ENCODE data around the gene ZNF497. TPM values are rescaled to one million over a fixed set of nuclear protein-coding genes. Genes with fewer than 3 reads are reported as not detected.

Gene ZNF497
- total and polyA plus RNA-seq, 2 donors (not counting 1 experiment from before 2014, with no cell fraction given), result 0.03 to 2.5 TPM

DNA sequence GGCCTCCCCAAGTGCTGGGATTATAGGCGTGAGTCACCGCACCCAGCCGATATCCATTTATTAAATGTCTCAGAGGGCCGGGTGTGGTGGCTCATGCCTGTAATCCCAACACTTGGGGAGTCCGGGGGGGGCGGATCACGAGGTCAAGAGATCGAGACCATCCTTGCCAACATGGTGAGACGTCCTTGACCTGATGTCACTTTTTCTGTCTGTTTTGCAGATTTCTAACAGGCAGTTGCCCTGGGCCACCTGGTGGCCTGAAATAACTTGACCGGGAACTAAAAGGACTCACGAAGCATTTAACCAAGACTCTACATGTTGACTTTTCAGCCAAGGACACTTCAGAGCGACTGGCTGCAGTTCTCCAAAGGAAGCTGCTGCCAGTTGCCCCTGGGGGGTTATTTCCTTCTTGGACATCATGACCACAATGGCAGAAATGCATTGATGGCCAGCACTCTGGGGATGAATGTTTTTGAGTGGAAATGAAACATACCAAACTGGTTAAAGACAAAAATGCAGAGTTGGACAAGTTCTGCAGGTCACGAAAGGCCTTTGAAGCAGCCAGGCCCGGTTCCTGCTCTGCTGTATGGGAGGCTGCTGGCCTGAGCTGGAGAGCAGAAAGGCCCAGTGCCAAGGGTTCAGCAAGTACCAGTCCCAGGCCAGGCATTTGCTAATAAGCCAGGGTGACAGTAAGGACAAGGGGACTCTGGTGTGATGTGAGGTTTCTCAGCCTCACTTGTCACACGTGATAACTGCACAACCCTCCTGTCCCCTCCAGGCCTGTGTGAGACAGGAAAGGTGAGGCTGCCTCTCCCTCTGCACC is 10.0 kb upstream of the ZNF497 start:
- no peak overlapping the region for H2AFZ ChIP-seq (ENCODE audit: low read length)
- no peak for TF ChIP-seq EZH2 (IDR thresholded peaks at IDR 0.05; ENCODE audit: low read length, missing control alignments)
- TF ChIP-seq, protein P1, sequence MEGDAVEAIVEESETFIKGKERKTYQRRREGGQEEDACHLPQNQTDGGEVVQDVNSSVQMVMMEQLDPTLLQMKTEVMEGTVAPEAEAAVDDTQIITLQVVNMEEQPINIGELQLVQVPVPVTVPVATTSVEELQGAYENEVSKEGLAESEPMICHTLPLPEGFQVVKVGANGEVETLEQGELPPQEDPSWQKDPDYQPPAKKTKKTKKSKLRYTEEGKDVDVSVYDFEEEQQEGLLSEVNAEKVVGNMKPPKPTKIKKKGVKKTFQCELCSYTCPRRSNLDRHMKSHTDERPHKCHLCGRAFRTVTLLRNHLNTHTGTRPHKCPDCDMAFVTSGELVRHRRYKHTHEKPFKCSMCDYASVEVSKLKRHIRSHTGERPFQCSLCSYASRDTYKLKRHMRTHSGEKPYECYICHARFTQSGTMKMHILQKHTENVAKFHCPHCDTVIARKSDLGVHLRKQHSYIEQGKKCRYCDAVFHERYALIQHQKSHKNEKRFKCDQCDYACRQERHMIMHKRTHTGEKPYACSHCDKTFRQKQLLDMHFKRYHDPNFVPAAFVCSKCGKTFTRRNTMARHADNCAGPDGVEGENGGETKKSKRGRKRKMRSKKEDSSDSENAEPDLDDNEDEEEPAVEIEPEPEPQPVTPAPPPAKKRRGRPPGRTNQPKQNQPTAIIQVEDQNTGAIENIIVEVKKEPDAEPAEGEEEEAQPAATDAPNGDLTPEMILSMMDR (conservative IDR thresholded peaks at IDR 0.05 in 1 of 2, IDR thresholded peaks at IDR 0.05 in 1 of 2; ENCODE audit: low read depth in 1 of 2, low read length in 2 of 2), result no peak
- H3K4me3 ChIP-seq (replicated peaks in 1 of 4; ENCODE audit: control extremely low read depth in 1 of 4, insufficient read depth in 1 of 4, low read depth in 3 of 4, low read length in 4 of 4), result no peak overlapping the region
- no peaks in the 10 kb centered on the region for H3K4me1 ChIP-seq (ENCODE audit: control insufficient read depth, extremely low read depth, insufficient read depth, low read length)
- no peaks in the 10 kb centered on the region for H3K27me3 ChIP-seq (ENCODE audit: control insufficient read depth, insufficient read depth, low read length)
- DNase-seq (ENCODE audit: low read depth in 2 of 2), result no peak
- no peaks in the 10 kb centered on the region for H3K79me2 ChIP-seq (ENCODE audit: control insufficient read depth, insufficient read depth, low read length)
- no peaks in the 10 kb centered on the region for H4K20me1 ChIP-seq (ENCODE audit: control insufficient read depth, extremely low read depth, insufficient read depth, low read length)
- no peak overlapping the region for H3K9ac ChIP-seq (ENCODE audit: insufficient read depth, low read length)
- no peaks in the 10 kb centered on the region for H3K36me3 ChIP-seq (ENCODE audit: control insufficient read depth, insufficient read depth, low read length)
- H3K4me2 ChIP-seq (ENCODE audit: extremely low read depth, insufficient read depth, low read length), result no peak overlapping the region
- H3K9me3 ChIP-seq (ENCODE audit: control insufficient read depth, insufficient read depth, low read depth, low read length), result no peaks in the 10 kb centered on the region
- no peak overlapping the region for H3K27ac ChIP-seq (ENCODE audit: insufficient read depth, low read length)

DNA sequence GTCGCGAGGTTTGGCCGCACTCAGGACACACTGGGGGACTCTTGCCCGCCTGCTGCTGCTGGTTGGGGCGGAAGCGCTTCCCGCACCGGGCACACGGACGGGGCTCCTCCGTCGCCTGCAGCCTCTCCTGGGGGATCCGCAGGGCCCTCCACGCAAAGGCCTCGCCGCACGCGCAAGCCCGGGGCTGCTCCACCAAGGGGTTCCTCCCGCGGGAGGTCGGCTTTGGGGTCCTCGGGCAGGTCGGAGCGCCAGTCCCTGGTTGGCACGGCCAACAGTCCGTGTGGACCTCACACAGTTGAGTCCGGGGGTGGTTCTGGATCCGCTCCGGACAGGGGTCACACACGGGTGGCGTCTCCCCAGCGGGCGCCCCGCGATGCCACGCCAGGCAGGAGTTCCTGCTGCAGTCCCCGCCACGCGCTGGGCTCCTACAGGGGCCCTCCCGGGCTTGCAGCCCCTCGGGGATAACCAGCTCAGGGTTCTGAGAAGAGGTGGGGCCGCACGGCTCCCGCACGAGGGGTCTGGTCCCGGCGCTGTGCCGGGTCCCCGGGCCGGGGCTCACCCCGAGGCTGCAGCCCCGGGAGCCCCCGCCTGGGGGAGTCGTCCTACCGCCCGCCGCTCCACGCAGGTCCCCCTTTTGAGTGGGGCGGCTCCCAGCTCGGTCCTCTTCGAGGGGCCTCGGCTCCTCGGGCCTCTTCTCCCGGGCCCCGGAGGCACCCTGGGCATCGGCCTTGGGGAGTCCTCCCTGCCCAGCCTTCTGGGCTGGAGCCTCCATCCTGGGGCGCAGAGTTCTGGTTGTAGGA is 6.2 kb upstream of the ZNF497 start:
- no peak overlapping the region for H3K9ac ChIP-seq (ENCODE audit: insufficient read depth, low read length)
- no peaks in the 10 kb centered on the region for H3K79me2 ChIP-seq (ENCODE audit: control insufficient read depth, insufficient read depth, low read length)
- H3K27ac ChIP-seq (ENCODE audit: insufficient read depth, low read length), result no peak overlapping the region
- H2AFZ ChIP-seq (ENCODE audit: low read length), result no peak overlapping the region
- no peaks in the 10 kb centered on the region for H3K9me3 ChIP-seq (ENCODE audit: control insufficient read depth, insufficient read depth, low read depth, low read length)
- no peaks in the 10 kb centered on the region for H3K4me1 ChIP-seq (ENCODE audit: control insufficient read depth, extremely low read depth, insufficient read depth, low read length)
- TF ChIP-seq, protein P1 (conservative IDR thresholded peaks at IDR 0.05 in 1 of 2, IDR thresholded peaks at IDR 0.05 in 1 of 2; ENCODE audit: low read depth in 1 of 2, low read length in 2 of 2), result no peak
- DNase-seq (ENCODE audit: low read depth in 2 of 2), result no peak
- no peaks in the 10 kb centered on the region for H3K36me3 ChIP-seq (ENCODE audit: control insufficient read depth, insufficient read depth, low read length)
- H3K4me2 ChIP-seq (ENCODE audit: extremely low read depth, insufficient read depth, low read length), result no peak overlapping the region
- H3K27me3 ChIP-seq (ENCODE audit: control insufficient read depth, insufficient read depth, low read length), result no peaks in the 10 kb centered on the region
- H3K4me3 ChIP-seq (replicated peaks in 1 of 4; ENCODE audit: control extremely low read depth in 1 of 4, insufficient read depth in 1 of 4, low read depth in 3 of 4, low read length in 4 of 4), result no peak overlapping the region
- no peaks in the 10 kb centered on the region for H4K20me1 ChIP-seq (ENCODE audit: control insufficient read depth, extremely low read depth, insufficient read depth, low read length)

DNA sequence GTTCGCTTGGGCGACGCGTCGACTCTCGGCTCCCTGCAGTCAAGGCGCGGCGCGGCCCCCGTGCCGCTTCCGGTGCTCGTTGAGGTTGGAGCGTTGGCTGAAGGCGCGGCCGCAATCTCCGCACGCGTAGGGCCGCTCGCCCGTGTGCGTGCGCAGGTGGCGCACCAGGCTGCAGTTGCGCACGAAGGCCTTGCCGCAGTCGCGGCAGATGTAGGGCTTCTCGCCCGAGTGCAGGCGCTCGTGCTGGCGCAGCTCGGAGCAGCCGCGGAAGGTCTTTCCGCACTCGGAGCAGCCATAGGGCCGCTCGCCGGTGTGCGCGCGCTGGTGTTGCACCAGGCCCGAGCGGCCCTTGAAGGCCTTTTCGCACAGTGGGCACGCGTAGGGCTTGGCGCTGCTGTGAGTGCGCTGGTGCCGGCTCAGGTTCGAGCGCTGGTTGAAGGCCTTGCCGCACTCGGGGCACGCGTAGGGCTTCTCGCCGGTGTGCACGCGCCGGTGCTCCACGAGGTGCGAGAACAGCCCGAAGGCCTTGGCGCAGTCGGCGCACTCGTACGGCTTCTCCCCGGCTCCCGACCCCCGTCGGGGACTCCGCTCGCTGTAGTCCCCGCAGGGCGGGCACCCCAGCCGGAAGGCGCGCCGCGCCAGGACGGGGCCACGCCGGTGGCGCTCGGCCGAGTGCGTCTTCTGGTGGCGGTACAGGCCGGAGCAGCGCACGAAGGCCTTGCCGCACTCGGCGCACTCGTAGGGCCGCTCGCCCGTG is 5.3 kb upstream of the ZNF497 start:
- Histone ChIP-seq H3K9ac (ENCODE audit: insufficient read depth, low read length) (no peak overlapping the region), H3K4me1 (ENCODE audit: control insufficient read depth, extremely low read depth, insufficient read depth, low read length) (no peaks in the 10 kb centered on the region), H3K4me2 (ENCODE audit: extremely low read depth, insufficient read depth, low read length) (no peak overlapping the region), H3K79me2 (ENCODE audit: control insufficient read depth, insufficient read depth, low read length) (no peaks in the 10 kb centered on the region), H3K36me3 (ENCODE audit: control insufficient read depth, insufficient read depth, low read length) (no peaks in the 10 kb centered on the region), H3K27ac (ENCODE audit: insufficient read depth, low read length) (no peak overlapping the region), H4K20me1 (ENCODE audit: control insufficient read depth, extremely low read depth, insufficient read depth, low read length) (no peaks in the 10 kb centered on the region), H3K9me3 (ENCODE audit: control insufficient read depth, insufficient read depth, low read depth, low read length) (no peaks in the 10 kb centered on the region), H3K27me3 (ENCODE audit: control insufficient read depth, insufficient read depth, low read length) (no peaks in the 10 kb centered on the region), H2AFZ (ENCODE audit: low read length) (no peak overlapping the region), H3K4me3 (replicated peaks in 1 of 4; ENCODE audit: control extremely low read depth in 1 of 4, insufficient read depth in 1 of 4, low read depth in 3 of 4, low read length in 4 of 4) (no peak overlapping the region)
- no peak for DNase-seq (ENCODE audit: low read depth in 2 of 2)
- TF ChIP-seq, protein P1 (conservative IDR thresholded peaks at IDR 0.05 in 1 of 2, IDR thresholded peaks at IDR 0.05 in 1 of 2; ENCODE audit: low read depth in 1 of 2, low read length in 2 of 2), result no peak
- TF ChIP-seq EZH2 (IDR thresholded peaks at IDR 0.05; ENCODE audit: low read length, missing control alignments), result no peak

Data from fibroblast of lung (primary cell).